K562 (cell line): Measurements from ENCODE around the gene CPNE9. TPM values are rescaled to one million over a fixed set of nuclear protein-coding genes. Genes with fewer than 3 reads are reported as not detected.

Experiments
- ATAC-seq: fragments of 200-7000 bp; cut with Tn5 transposase; 3 replicates; pipeline ENCODE4 v1.9.1; 2020; ENCODE audit warnings: moderate library complexity
- BruUV-seq: library from RNA; stranded (reverse); fragments of 400-500 nt; replicated peaks from 2 replicates; lab custom pipeline; 2021; lab: Mats Ljungman, UMichigan
- CTCF ChIA-PET: fragments of 300-600 bp; formaldehyde crosslinking; extraction: SDS; loops from one replicate; lab custom pipeline; 2021; ENCODE audit warnings: low intra/inter-chr PET ratio; lab: Yijun Ruan, JAX
- POLR2A ChIA-PET: fragments of 300-600, 350-650 bp; sonication (Branson Sonifier 250); formaldehyde crosslinking; extraction: SDS; loops from one replicate; lab custom pipeline; 2021; ENCODE audit warnings: antibody characterized with exemption, inconsistent platforms; lab: Yijun Ruan, JAX
- DNase-seq, 4 experiments: peaks; one replicate each; pipeline versions ENCODE4 v3.0.0 to v3.0.0-alpha.2; 2011 to 2018; ENCODE audit warnings: low spot score in 3 of 4, mixed read lengths in 3 of 4; ENCODE audit errors: extremely low read depth in 1 of 4
- FAIRE-seq: peaks from 2 replicates; lab custom pipeline; 2011; peaks lifted over from hg19 to GRCh38; lab: Jason Lieb, UNC
- H2AFZ ChIP-seq: 2 replicates; pipeline ENCODE4 v1.6.0; 2011; ENCODE audit warnings: low read depth, low read length, control low read depth, inconsistent platforms
- H3K27ac ChIP-seq: fragments of 200-600 bp; 3 replicates; pipeline ENCODE4 v1.8.0; 2011; ENCODE audit warnings: low read depth, mild to moderate bottlenecking, control low read depth, inconsistent platforms, low read length, moderate library complexity, mixed read lengths; ENCODE audit errors: extremely low read depth
- H3K27me3 ChIP-seq, 2 experiments: fragments of 300-600 bp in 1 of 2; 2 replicates in 1 of 2; 3 replicates in 1 of 2; pipeline versions ENCODE4 v1.6.0 to v1.8.0; 2011; ENCODE audit warnings: inconsistent platforms in 2 of 2, low read length in 2 of 2, mild to moderate bottlenecking in 1 of 2, mixed read lengths in 1 of 2, moderate library complexity in 1 of 2; ENCODE audit not compliant: control insufficient read depth in 2 of 2, insufficient read depth in 2 of 2
- H3K36me3 ChIP-seq: fragments of 300-600 bp; 3 replicates; pipeline ENCODE4 v1.8.0; 2011; ENCODE audit warnings: mild to moderate bottlenecking, low read length, inconsistent platforms; ENCODE audit not compliant: control insufficient read depth, insufficient read depth
- H3K4me1 ChIP-seq, 2 experiments: fragments of 200-600 bp in 1 of 2; replicated peaks in 1 of 2; 2 replicates in 1 of 2; 3 replicates in 1 of 2; pipeline versions ENCODE4 v1.5.1 to v1.8.0; 2011; ENCODE audit warnings: inconsistent platforms in 2 of 2, low read length in 2 of 2, mild to moderate bottlenecking in 1 of 2, mixed read lengths in 1 of 2, moderate library complexity in 1 of 2; ENCODE audit not compliant: control insufficient read depth in 2 of 2, insufficient read depth in 2 of 2
- H3K4me2 ChIP-seq: 2 replicates; pipeline ENCODE4 v1.6.1; 2011; ENCODE audit warnings: low read length, control low read depth, inconsistent platforms, mixed read lengths; ENCODE audit not compliant: insufficient read depth
- H3K4me3 ChIP-seq: fragments of 200-600 bp; sonication (generic), shearing (Covaris generic); 2 replicates; pipeline ENCODE4 v1.5.1; 2016; ENCODE audit warnings: control low read depth, inconsistent platforms
- H3K79me2 ChIP-seq: fragments of 200-600 bp; 3 replicates; pipeline ENCODE4 v1.8.0; 2011; ENCODE audit warnings: low read length, inconsistent platforms; ENCODE audit not compliant: control insufficient read depth, insufficient read depth
- H3K9ac ChIP-seq, 2 experiments: 2 replicates each; pipeline versions ENCODE4 v1.6.0 to v1.6.1; 2011; ENCODE audit warnings: low read depth in 2 of 2, low read length in 2 of 2, control low read depth in 1 of 2, inconsistent platforms in 1 of 2, mild to moderate bottlenecking in 1 of 2, mixed read lengths in 1 of 2; ENCODE audit not compliant: insufficient read depth in 1 of 2
- H3K9me1 ChIP-seq: one replicate; pipeline ENCODE4 v1.6.0; 2011; ENCODE audit warnings: inconsistent platforms, mild to moderate bottlenecking, low read length, moderate library complexity; ENCODE audit not compliant: control insufficient read depth, insufficient read depth
- H3K9me3 ChIP-seq: replicated peaks from 2 replicates; pipeline ENCODE4 v1.5.1; 2011; ENCODE audit warnings: low read depth, low read length, inconsistent platforms; ENCODE audit not compliant: control insufficient read depth, insufficient read depth
- H4K20me1 ChIP-seq: replicated peaks from 2 replicates; pipeline ENCODE4 v1.6.1; 2011; ENCODE audit warnings: low read length, inconsistent platforms, mixed read lengths; ENCODE audit not compliant: control insufficient read depth, insufficient read depth
- HIVEP1 ChIP-seq: fragments of 250-450 bp; sonication (Bioruptor Pico); IDR thresholded peaks from 2 replicates; pipeline ENCODE4 v1.4.0; 2020; ENCODE audit warnings: mild to moderate bottlenecking
- NR1H2 ChIP-seq: sonication (generic); formaldehyde crosslinking; IDR thresholded peaks from 2 replicates; pipeline ENCODE4 v1.4.0; 2020; ENCODE audit warnings: mild to moderate bottlenecking, missing genetic modification reagents
- PCBP2 ChIP-seq: fragments of 200-400 bp; formaldehyde crosslinking; IDR thresholded peaks from 2 replicates; pipeline ENCODE4 v1.6.1; 2018; ENCODE audit warnings: low read length, low read depth, mild to moderate bottlenecking, moderate library complexity; ENCODE audit not compliant: poor library complexity, severe bottlenecking
- PML ChIP-seq: IDR thresholded peaks from 2 replicates; pipeline ENCODE4 v1.6.1; 2012; ENCODE audit warnings: low read length, inconsistent platforms
- POLR2A ChIP-seq: fragments of 450-650 bp; conservative IDR thresholded peaks from 2 replicates; pipeline ENCODE4 v1.6.1; 2016
- POLR2G ChIP-seq: fragments of 200-400 bp; formaldehyde crosslinking; IDR thresholded peaks from 2 replicates; pipeline ENCODE4 v1.6.1; 2017; ENCODE audit warnings: low read depth, mild to moderate bottlenecking, antibody characterized with exemption, low read length, moderate library complexity
- SUPT5H ChIP-seq: fragments of 450-650 bp; IDR thresholded peaks from 2 replicates; pipeline ENCODE4 v1.6.1; 2016
- WGBS: fragments of 100-300 bp; shearing (Covaris generic); methylation state at CpG from one replicate; pipeline ENCODE4 v1.1.6; 2016; ENCODE audit warnings: low coverage, mixed read lengths; ENCODE audit not compliant: insufficient coverage; ENCODE audit errors: missing lambda C conversion rate; 5-methylcytosine and 5-hydroxymethylcytosine counted together
- in situ Hi-C: fragments of 300-500 bp; cut with MboI; formaldehyde crosslinking; loops from 4 replicates; pipeline ENCODE4 v1.15.0; 2018; ENCODE audit warnings: inconsistent platforms, mixed read lengths
- intact Hi-C: fragments of 100-400 bp; cut with micrococcal nuclease; formaldehyde crosslinking; loops from 2 replicates; pipeline ENCODE4 v1.14.2; 2022
- polyA plus RNA-seq, 8 experiments: library from polyadenylated mRNA; depleted of rRNA in 4 of 8; stranded (reverse) in 5 of 8; unstranded in 3 of 8; fragments of >200 nt; fragmentation: Nextera tagmentation in 2 of 8; fragmentation: Illumina TruSeq in 1 of 8; extraction: Ambion mirVana in 2 of 8; extraction: Trizol in 1 of 8; gene quantifications; 2 replicates each; pipeline versions ENCODE4 v1.2.1 to v1.2.3, GENCODE V29; 2011 to 2014; ENCODE audit warnings: inconsistent platforms in 1 of 8, missing spikeins in 1 of 8
- total RNA-seq, 7 experiments: library from RNA; depleted of rRNA in 6 of 7; stranded (reverse); fragments of >200 nt in 6 of 7; fragmentation: Illumina TruSeq in 2 of 7; extraction: Trizol in 2 of 7; gene quantifications; 2 replicates each; pipeline versions ENCODE4 v1.2.1 to v1.2.3, GENCODE V29; 2011 to 2021; ENCODE audit warnings: low replicate concordance in 1 of 7
- TF ChIP-seq, protein P1 (sequence below), 2 experiments: fragments of 200-800 bp in 1 of 2; sonication (Bioruptor generic) in 1 of 2; sonication (generic) in 1 of 2; formaldehyde crosslinking in 1 of 2; IDR thresholded peaks in 1 of 2; conservative IDR thresholded peaks in 1 of 2; 2 replicates each; pipeline versions ENCODE4 v1.5.0 to v1.6.1; 2016 to 2020; ENCODE audit warnings: missing compliant biosample characterization in 1 of 2, missing genetic modification characterization in 1 of 2, missing genetic modification reagents in 1 of 2
- TF ChIP-seq, protein P2 (sequence below), 2 experiments: fragments of 450-650 bp in 1 of 2; sonication (generic) in 1 of 2; formaldehyde crosslinking in 1 of 2; IDR thresholded peaks; 2 replicates each; pipeline versions ENCODE4 v1.7.1 to v1.9.0; 2016 to 2022; ENCODE audit warnings: inconsistent platforms in 1 of 2, mild to moderate bottlenecking in 1 of 2, missing genetic modification reagents in 1 of 2

Gene CPNE9
- total and polyA plus RNA-seq, 9 of the 15 experiments (the other 6 are each of a cell fraction or from before 2014, with no cell fraction given), result 0.22 to 0.56 (median 0.29) TPM; not detected in 3

DNA sequence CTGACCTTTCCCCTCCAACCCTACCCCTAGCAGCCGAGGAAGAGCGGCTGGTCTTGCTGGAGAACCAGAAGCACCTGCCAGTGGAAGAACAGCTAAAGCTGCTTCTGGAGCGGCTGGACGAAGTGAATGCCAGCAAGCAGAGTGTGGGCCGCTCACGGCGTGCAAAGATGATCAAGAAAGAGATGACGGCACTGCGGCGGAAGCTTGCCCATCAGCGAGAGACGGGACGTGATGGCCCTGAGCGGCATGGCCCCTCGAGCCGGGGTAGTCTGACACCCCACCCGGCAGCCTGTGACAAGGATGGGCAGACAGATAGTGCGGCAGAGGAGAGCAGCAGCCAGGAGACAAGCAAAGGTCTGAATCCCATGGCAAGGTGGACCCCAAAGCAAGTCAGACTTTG is 39.9 kb downstream of the CPNE9 start:
- H3K9ac ChIP-seq, result peak overlapping the region in 1 of 2 experiments; percentile 29; a peak in 2 of 4 replicates
- H3K9me3 ChIP-seq, result no peaks in the 10 kb centered on the region
- no TSS peak for BruUV-seq
- peaks cover 0 to 6% of the 10 kb centered on the region in 2 experiments; a peak in 1 of 5 replicates for H3K4me1 ChIP-seq
- POLR2A ChIA-PET, result interaction anchor here (6.1 kb wide), 1 partner anchor 11 kb away, joined by 60 read pairs; the partner anchor contains the start of gene BRPF1
- H2AFZ ChIP-seq, result no peak overlapping the region
- H3K36me3 ChIP-seq, result peaks cover 100% of the 10 kb centered on the region
- ATAC-seq, result no peak
- over 99% methylated on average over 17 of the region's 18 CpGs for WGBS
- no peak for FAIRE-seq
- CTCF ChIA-PET, result no interaction called here
- no peaks in the 10 kb centered on the region for H3K27me3 ChIP-seq
- intact Hi-C loops (no loop called here), in situ Hi-C loops (no loop called here)
- H3K79me2 ChIP-seq, result no peaks in the 10 kb centered on the region; the same call in 2 of the 3 replicates
- H4K20me1 ChIP-seq, result 0 out of 2 replicates have a peak, but pooled peaks cover 5% of the 10 kb centered on the region
- H3K4me3 ChIP-seq, result no peak overlapping the region
- H3K9me1 ChIP-seq, result no peaks in the 10 kb centered on the region
- TF ChIP-seq PML (no peak), POLR2A (0 out of 2 replicates have a peak, but pooled peaks have one; percentile 14), POLR2G (0 out of 2 replicates have a peak, but pooled peaks have one; percentile 42), HIVEP1 (CRISPR knock-in tag) (no peak), NR1H2 (no peak), SUPT5H (no peak), PCBP2 (no peak)
- TF ChIP-seq, protein P1, sequence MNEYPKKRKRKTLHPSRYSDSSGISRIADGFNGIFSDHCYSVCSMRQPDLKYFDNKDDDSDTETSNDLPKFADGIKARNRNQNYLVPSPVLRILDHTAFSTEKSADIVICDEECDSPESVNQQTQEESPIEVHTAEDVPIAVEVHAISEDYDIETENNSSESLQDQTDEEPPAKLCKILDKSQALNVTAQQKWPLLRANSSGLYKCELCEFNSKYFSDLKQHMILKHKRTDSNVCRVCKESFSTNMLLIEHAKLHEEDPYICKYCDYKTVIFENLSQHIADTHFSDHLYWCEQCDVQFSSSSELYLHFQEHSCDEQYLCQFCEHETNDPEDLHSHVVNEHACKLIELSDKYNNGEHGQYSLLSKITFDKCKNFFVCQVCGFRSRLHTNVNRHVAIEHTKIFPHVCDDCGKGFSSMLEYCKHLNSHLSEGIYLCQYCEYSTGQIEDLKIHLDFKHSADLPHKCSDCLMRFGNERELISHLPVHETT (CRISPR knock-in tag; conservative IDR thresholded peaks at IDR 0.05 in 1 of 2, IDR thresholded peaks at IDR 0.05 in 1 of 2), result no peak
- TF ChIP-seq, protein P2, sequence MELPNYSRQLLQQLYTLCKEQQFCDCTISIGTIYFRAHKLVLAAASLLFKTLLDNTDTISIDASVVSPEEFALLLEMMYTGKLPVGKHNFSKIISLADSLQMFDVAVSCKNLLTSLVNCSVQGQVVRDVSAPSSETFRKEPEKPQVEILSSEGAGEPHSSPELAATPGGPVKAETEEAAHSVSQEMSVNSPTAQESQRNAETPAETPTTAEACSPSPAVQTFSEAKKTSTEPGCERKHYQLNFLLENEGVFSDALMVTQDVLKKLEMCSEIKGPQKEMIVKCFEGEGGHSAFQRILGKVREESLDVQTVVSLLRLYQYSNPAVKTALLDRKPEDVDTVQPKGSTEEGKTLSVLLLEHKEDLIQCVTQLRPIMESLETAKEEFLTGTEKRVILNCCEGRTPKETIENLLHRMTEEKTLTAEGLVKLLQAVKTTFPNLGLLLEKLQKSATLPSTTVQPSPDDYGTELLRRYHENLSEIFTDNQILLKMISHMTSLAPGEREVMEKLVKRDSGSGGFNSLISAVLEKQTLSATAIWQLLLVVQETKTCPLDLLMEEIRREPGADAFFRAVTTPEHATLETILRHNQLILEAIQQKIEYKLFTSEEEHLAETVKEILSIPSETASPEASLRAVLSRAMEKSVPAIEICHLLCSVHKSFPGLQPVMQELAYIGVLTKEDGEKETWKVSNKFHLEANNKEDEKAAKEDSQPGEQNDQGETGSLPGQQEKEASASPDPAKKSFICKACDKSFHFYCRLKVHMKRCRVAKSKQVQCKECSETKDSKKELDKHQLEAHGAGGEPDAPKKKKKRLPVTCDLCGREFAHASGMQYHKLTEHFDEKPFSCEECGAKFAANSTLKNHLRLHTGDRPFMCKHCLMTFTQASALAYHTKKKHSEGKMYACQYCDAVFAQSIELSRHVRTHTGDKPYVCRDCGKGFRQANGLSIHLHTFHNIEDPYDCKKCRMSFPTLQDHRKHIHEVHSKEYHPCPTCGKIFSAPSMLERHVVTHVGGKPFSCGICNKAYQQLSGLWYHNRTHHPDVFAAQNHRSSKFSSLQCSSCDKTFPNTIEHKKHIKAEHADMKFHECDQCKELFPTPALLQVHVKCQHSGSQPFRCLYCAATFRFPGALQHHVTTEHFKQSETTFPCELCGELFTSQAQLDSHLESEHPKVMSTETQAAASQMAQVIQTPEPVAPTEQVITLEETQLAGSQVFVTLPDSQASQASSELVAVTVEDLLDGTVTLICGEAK (IDR thresholded peaks at IDR 0.05), result no peak
- TF ChIP-seq, protein P2 (CRISPR knock-in tag; IDR thresholded peaks at IDR 0.05), result no peak
- no peak overlapping the region for H3K27ac ChIP-seq
- no peak overlapping the region for H3K4me2 ChIP-seq
- no peak for DNase-seq
